Mesendoderm (in vitro differentiated cells): ENCODE results near the gene SPEG.

Experiments
- DNase-seq: peaks from one replicate; pipeline ENCODE4 v3.0.0; 2013
- H2AK5ac ChIP-seq: 2 replicates; pipeline ENCODE4 v1.6.1; 2013; ENCODE audit warnings: low read length, inconsistent platforms
- H2BK120ac ChIP-seq: 2 replicates; pipeline ENCODE4 v1.6.1; 2013; ENCODE audit warnings: low read depth, mild to moderate bottlenecking, low read length, moderate library complexity, mixed read lengths
- H2BK15ac ChIP-seq: replicated peaks from 2 replicates; pipeline ENCODE4 v1.6.1; 2013; ENCODE audit warnings: low read depth, mild to moderate bottlenecking, moderate library complexity
- H2BK5ac ChIP-seq: 2 replicates; pipeline ENCODE4 v1.6.1; 2013; ENCODE audit warnings: low read length, inconsistent platforms
- H3K18ac ChIP-seq: 2 replicates; pipeline ENCODE4 v1.6.1; 2013; ENCODE audit warnings: mild to moderate bottlenecking, low read length, mixed read lengths
- H3K23ac ChIP-seq: one replicate; pipeline ENCODE4 v1.6.1; 2013; ENCODE audit warnings: low read length
- H3K27ac ChIP-seq: 2 replicates; pipeline ENCODE4 v1.5.1; 2013; ENCODE audit warnings: low read depth, mild to moderate bottlenecking, inconsistent platforms, low read length, moderate library complexity
- H3K27me3 ChIP-seq: 2 replicates; pipeline ENCODE4 v1.6.1; 2013; ENCODE audit warnings: low read length, control low read depth, mild to moderate bottlenecking, inconsistent platforms; ENCODE audit not compliant: insufficient read depth, poor library complexity
- H3K36me3 ChIP-seq: 2 replicates; pipeline ENCODE4 v1.6.1; 2013; ENCODE audit warnings: low read length, inconsistent platforms; ENCODE audit not compliant: control insufficient read depth, insufficient read depth
- H3K4ac ChIP-seq: one replicate; pipeline ENCODE4 v1.6.1; 2013; ENCODE audit warnings: low read depth, mild to moderate bottlenecking, low read length, moderate library complexity
- H3K4me1 ChIP-seq: 2 replicates; pipeline ENCODE4 v1.6.1; 2013; ENCODE audit warnings: low read depth, low read length, inconsistent platforms; ENCODE audit not compliant: control insufficient read depth
- H3K4me2 ChIP-seq: 2 replicates; pipeline ENCODE4 v1.6.1; 2013; ENCODE audit warnings: low read length
- H3K4me3 ChIP-seq: 2 replicates; pipeline ENCODE4 v1.5.1; 2013; ENCODE audit warnings: mild to moderate bottlenecking, low read length
- H3K56ac ChIP-seq: one replicate; pipeline ENCODE4 v1.6.1; 2013; ENCODE audit warnings: low read length
- H3K79me1 ChIP-seq: 2 replicates; pipeline ENCODE4 v1.6.1; 2013; ENCODE audit warnings: low read length, inconsistent platforms
- H3K79me2 ChIP-seq: 2 replicates; pipeline ENCODE4 v1.6.1; 2013; ENCODE audit warnings: mild to moderate bottlenecking, low read length; ENCODE audit not compliant: control insufficient read depth, insufficient read depth
- H3K9ac ChIP-seq: 2 replicates; pipeline ENCODE4 v1.6.1; 2013; ENCODE audit warnings: low read length, inconsistent platforms
- H4K5ac ChIP-seq: one replicate; pipeline ENCODE4 v1.6.1; 2013; ENCODE audit warnings: low read length
- H4K8ac ChIP-seq: one replicate; pipeline ENCODE4 v1.6.1; 2013; ENCODE audit warnings: low read depth, mild to moderate bottlenecking, control low read depth, low read length, moderate library complexity
- WGBS: extraction: QIAGEN DNeasy Blood & Tissue Kit; methylation state at CpG from one replicate; pipeline ENCODE4 v1.1.7; 2013; ENCODE audit warnings: low lambda C conversion rate, missing lambda C conversion rate; ENCODE audit not compliant: insufficient coverage; ENCODE audit errors: extremely low coverage; 5-methylcytosine and 5-hydroxymethylcytosine counted together

The SPEG gene

DNA sequence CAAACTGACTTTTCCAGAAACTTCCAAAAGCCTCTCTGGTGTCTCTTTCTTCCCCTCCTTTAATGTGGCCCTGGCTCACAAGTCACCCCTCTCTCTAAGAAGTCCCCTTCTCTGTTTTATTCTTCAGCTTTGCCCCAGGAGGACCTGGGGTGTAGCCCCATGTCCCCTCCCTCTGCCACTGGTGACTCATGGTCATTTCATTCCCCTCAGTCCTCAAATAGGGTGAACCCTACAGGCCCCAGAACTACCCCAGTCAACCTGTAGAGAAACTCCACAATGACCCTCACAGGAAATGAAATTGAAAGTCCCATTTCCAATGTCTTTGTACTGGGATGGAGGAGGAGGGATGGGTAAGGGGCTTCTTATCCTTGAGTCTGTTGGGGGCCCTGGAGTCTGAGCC is 6.2 kb upstream of the SPEG start:
- Histone ChIP-seq H3K4me2 (no peak overlapping the region), H3K4me3 (no peak overlapping the region), H3K4ac (no peak overlapping the region), H2BK120ac (no peak overlapping the region), H4K5ac (no peak overlapping the region), H3K23ac (no peak overlapping the region), H4K8ac (no peak overlapping the region), H3K27me3 (no peaks in the 10 kb centered on the region), H3K79me2 (no peaks in the 10 kb centered on the region), H3K79me1 (no peaks in the 10 kb centered on the region), H3K9ac (no peak overlapping the region), H3K56ac (no peak overlapping the region), H3K27ac (no peak overlapping the region), H3K18ac (no peak overlapping the region), H3K4me1 (no peaks in the 10 kb centered on the region), H2BK15ac (no peak overlapping the region), H2BK5ac (no peak overlapping the region), H2AK5ac (no peak overlapping the region), H3K36me3 (no peaks in the 10 kb centered on the region)
- DNase-seq = no peak

DNA sequence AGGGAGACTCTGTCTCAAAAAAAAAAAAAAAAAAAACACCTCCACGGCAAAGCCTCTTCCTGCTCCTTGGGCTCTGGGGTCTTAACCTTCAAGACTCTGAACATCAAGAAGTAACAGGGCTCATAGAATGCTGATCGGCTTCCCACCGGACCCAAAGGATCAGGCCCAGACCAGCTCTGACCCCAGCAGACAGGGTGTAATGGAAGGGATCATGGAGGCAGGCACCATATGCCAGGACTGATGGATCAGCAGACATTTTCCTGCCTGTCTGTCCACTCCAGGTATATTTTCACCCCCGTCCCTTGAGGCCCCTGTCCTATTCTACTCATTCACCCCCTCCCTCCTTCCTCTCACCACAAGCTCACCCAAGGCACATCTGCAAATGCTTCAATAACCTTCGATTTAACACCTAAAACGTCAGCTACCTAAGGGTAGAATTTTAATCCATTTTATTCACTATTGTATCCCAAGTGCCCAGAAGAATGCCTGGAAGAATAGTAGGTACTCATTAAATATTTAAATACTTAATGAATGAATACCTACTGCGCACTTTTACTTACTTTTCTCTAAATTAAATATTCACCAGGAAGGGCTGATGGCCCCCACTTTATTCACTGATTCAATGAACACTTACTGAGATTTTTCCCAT is 4.6 kb upstream of the SPEG start:
- Histone ChIP-seq H3K79me2 (no peaks in the 10 kb centered on the region), H3K9ac (no peak overlapping the region), H3K4me2 (no peak overlapping the region), H3K23ac (no peak overlapping the region), H2AK5ac (no peak overlapping the region), H3K79me1 (no peaks in the 10 kb centered on the region), H3K4me1 (no peaks in the 10 kb centered on the region), H2BK15ac (no peak overlapping the region), H4K8ac (no peak overlapping the region), H3K27ac (no peak overlapping the region), H4K5ac (no peak overlapping the region), H3K4me3 (no peak overlapping the region), H3K56ac (no peak overlapping the region), H3K18ac (no peak overlapping the region), H2BK120ac (no peak overlapping the region), H3K27me3 (no peaks in the 10 kb centered on the region), H3K4ac (no peak overlapping the region), H2BK5ac (no peak overlapping the region), H3K36me3 (no peaks in the 10 kb centered on the region)
- no peak for DNase-seq
- 100% methylated on average over 2 of the region's 7 CpGs for WGBS

DNA sequence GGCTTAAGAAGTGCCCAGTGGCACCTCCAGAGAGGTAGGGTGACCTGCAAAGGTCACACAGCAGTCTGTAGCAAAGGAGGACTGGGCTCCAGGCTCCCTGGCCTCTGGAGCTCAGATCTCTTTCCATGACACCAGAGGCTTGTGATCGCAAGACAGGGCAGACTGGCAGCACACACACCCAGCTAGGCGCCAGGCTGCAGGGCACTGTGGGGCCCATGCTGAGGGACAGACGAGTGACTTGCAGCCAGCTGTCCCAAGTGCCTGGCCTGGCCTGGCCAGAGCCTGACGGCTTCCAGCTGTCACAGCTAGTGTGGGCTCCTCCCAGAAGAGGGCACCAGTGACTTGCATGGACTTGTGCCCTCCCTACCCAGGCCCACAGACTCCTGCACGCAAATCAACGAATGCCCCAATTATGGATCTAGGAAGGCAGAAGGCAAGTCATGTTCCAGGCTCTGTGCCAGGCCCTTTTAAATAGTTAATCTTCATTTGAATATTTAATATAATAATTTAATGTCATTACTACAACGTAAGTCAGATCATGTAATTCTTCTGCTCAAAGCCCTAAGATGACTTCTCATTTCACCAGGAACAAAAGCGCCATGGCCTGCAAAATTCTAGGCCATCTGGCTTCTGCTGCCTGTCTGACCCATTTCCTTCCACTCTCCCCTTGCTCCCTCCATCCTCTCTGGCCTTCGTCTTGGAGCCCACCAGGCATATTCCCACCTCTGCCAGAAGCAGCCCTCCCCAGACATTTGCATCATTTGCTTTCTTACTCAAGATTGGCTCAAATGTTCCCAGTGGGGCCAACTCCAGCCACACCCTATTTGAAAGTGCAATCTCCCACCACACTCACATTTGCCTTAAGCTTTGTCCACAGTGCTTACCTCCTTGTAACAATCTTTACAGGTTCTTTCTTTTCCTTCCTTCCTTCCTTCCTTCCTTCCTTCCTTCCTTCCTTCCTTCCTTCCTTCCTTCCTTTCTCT is 3.7 kb upstream of the SPEG start:
- H2BK15ac ChIP-seq = no peak overlapping the region
- no peak overlapping the region for H3K18ac ChIP-seq
- H2AK5ac ChIP-seq = no peak overlapping the region
- no CpG with 5 or more reads among the region's 9 CpGs for WGBS
- no peaks in the 10 kb centered on the region for H3K79me2 ChIP-seq
- peaks cover 2% of the 10 kb centered on the region for H3K27me3 ChIP-seq
- no peak overlapping the region for H3K56ac ChIP-seq
- H3K27ac ChIP-seq = no peak overlapping the region
- no peak overlapping the region for H3K9ac ChIP-seq
- no peak overlapping the region for H3K4me2 ChIP-seq
- no peak overlapping the region for H2BK120ac ChIP-seq
- H3K4ac ChIP-seq = no peak overlapping the region
- H2BK5ac ChIP-seq = no peak overlapping the region
- H4K5ac ChIP-seq = no peak overlapping the region
- DNase-seq = peak; percentile 54
- no peaks in the 10 kb centered on the region for H3K36me3 ChIP-seq
- H3K4me3 ChIP-seq = no peak overlapping the region
- no peaks in the 10 kb centered on the region for H3K79me1 ChIP-seq
- no peak overlapping the region for H3K23ac ChIP-seq
- no peaks in the 10 kb centered on the region for H3K4me1 ChIP-seq
- H4K8ac ChIP-seq = no peak overlapping the region

DNA sequence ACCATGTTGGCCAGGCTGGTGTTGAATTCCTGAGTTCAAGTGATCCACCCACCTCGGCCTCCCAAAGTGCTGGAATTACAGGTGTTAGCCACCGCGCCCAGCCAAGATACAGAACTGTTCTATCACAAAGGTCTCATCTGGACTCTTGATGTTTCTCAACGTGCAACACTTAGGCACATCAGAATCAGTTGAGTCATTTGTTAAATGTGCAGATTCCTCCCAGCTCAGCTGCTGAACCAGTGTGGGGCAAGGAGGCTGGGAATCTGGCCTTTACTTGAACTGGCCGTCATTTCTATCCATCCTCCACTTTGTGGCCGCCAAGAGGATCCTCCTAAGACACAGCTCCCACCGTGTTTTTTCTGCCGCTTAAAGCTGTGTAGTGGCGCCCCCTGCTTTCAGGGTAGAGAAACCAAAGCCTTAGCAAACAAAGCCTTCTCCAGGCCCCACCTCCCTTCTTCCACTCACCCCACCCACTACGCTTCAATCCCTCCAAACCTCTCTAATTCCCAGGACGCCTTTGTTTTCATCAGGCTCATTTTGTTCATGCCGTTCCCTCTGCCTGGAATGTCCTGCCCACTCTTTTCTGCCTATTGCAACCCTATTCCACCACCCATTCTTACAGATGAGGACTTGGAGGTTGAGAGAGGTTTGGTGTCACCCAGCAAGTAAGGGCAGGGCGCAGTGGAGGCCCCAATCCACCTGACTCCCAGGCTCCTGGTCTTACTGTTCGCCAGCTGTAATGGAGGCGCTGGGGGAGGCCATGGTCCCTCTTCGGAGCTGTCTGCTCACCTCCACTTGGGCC is 776 bp upstream of the SPEG start:
- no peaks in the 10 kb centered on the region for H3K36me3 ChIP-seq
- no peaks in the 10 kb centered on the region for H3K4me1 ChIP-seq
- H3K79me2 ChIP-seq = no peaks in the 10 kb centered on the region
- no peak overlapping the region for H2BK5ac ChIP-seq
- no peak overlapping the region for H2AK5ac ChIP-seq
- H3K4me2 ChIP-seq = peak overlapping the region; percentile 1
- H3K79me1 ChIP-seq = no peaks in the 10 kb centered on the region
- H3K18ac ChIP-seq = no peak overlapping the region
- H3K4ac ChIP-seq = no peak overlapping the region
- H3K4me3 ChIP-seq = no peak overlapping the region
- peak overlapping the region; percentile 15 for H3K9ac ChIP-seq
- no peak overlapping the region for H2BK120ac ChIP-seq
- no peak overlapping the region for H3K23ac ChIP-seq
- DNase-seq = peak; percentile 95
- H3K27ac ChIP-seq = no peak overlapping the region
- H4K5ac ChIP-seq = no peak overlapping the region
- H4K8ac ChIP-seq = no peak overlapping the region
- peaks cover 2% of the 10 kb centered on the region for H3K27me3 ChIP-seq
- H2BK15ac ChIP-seq = no peak overlapping the region
- H3K56ac ChIP-seq = peak overlapping the region; percentile 59
- no CpG with 5 or more reads among the region's 16 CpGs for WGBS

DNA sequence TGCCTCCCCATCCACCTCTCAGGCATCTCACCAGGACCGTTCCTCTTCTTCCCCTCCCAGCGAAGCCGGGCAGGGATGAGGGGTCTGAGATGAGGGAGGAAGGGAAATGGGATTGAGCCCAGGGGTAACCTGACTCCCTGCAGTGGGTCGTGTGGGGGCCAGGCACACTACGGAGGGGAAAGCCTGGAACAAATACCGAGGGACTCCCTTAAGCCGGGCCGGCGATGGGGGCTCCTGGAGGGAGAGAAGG is 250 bp upstream of the SPEG start:
- Histone ChIP-seq H3K4me2 (peak overlapping the region; percentile 1), H3K9ac (peak overlapping the region; percentile 15), H3K4me3 (no peak overlapping the region), H3K23ac (no peak overlapping the region), H3K36me3 (no peaks in the 10 kb centered on the region), H2BK5ac (no peak overlapping the region), H3K27ac (no peak overlapping the region), H2BK120ac (no peak overlapping the region), H3K4ac (no peak overlapping the region), H2AK5ac (no peak overlapping the region), H3K27me3 (peaks cover 2% of the 10 kb centered on the region), H3K79me1 (no peaks in the 10 kb centered on the region), H3K79me2 (no peaks in the 10 kb centered on the region), H3K56ac (peak overlapping the region; percentile 59), H2BK15ac (no peak overlapping the region), H4K5ac (no peak overlapping the region), H3K18ac (peak overlapping the region; percentile 34), H3K4me1 (no peaks in the 10 kb centered on the region), H4K8ac (no peak overlapping the region)
- no CpG with 5 or more reads among the region's 9 CpGs for WGBS
- no peak for DNase-seq
